ENCODE data around the gene HOXC11.

HOXC11 gene

GRCh38 chr12:53995378-53996239 is 22.7 kb downstream of the HOXC11 start:
- H3K9me3 ChIP-seq (ENCODE audit: insufficient read depth, low read length), result no peaks in the 10 kb centered on the region
- peak overlapping the region; percentile 18 for H3K9ac ChIP-seq (ENCODE audit: insufficient read length, low read depth)
- H3K27me3 ChIP-seq (ENCODE audit: insufficient read depth, insufficient read length), result peaks cover 100% of the 10 kb centered on the region
- no peaks in the 10 kb centered on the region for H3K36me3 ChIP-seq (ENCODE audit: insufficient read depth, insufficient read length, low read length)
- TF ChIP-seq SUZ12 (IDR thresholded peaks at IDR 0.05; ENCODE audit: extremely low read depth, insufficient read depth, insufficient read length), result no peak
- TF ChIP-seq YY1 (IDR thresholded peaks at IDR 0.05; ENCODE audit: insufficient read depth, insufficient read length), result no peak
- no peak for TF ChIP-seq ZNF274 (IDR thresholded peaks at IDR 0.05; ENCODE audit: low read depth, low read length)
- DNase-seq (ENCODE audit: low read depth, low spot score), result no peak
- H3K4me3 ChIP-seq (ENCODE audit: insufficient read length, low read depth), result peak overlapping the region; percentile 9
- peaks cover 26% of the 10 kb centered on the region for H3K4me1 ChIP-seq (ENCODE audit: insufficient read depth, insufficient read length)

- Histone ChIP-seq H3K27me3 (ENCODE audit: insufficient read depth, insufficient read length) (peaks cover 100% of the 10 kb centered on the region), H3K36me3 (ENCODE audit: insufficient read depth, insufficient read length, low read length) (no peaks in the 10 kb centered on the region), H3K9me3 (ENCODE audit: insufficient read depth, low read length) (no peaks in the 10 kb centered on the region), H3K4me3 (ENCODE audit: insufficient read length, low read depth) (no peak overlapping the region), H3K9ac (ENCODE audit: insufficient read length, low read depth) (peak overlapping the region; percentile 18), H3K4me1 (ENCODE audit: insufficient read depth, insufficient read length) (peaks cover 27% of the 10 kb centered on the region)
- TF ChIP-seq ZNF274 (IDR thresholded peaks at IDR 0.05; ENCODE audit: low read depth, low read length) (no peak), SUZ12 (IDR thresholded peaks at IDR 0.05; ENCODE audit: extremely low read depth, insufficient read depth, insufficient read length) (peak; percentile 87), YY1 (IDR thresholded peaks at IDR 0.05; ENCODE audit: insufficient read depth, insufficient read length) (no peak)
- DNase-seq (ENCODE audit: low read depth, low spot score), result no peak
Measured at GRCh38 chr12:53996240-53997203, 23.6 kb downstream of the HOXC11 start.

- H3K9ac ChIP-seq (ENCODE audit: insufficient read length, low read depth), result no peak overlapping the region
- H3K27me3 ChIP-seq (ENCODE audit: insufficient read depth, insufficient read length), result peaks cover 100% of the 10 kb centered on the region
Measured at GRCh38 chr12:53997204-53998109, 24.5 kb downstream of the HOXC11 start.

GRCh38 chr12:53998110-53998899 is 25.4 kb downstream of the HOXC11 start:
- no peak for DNase-seq (ENCODE audit: low read depth, low spot score)
- Histone ChIP-seq H3K9ac (ENCODE audit: insufficient read length, low read depth) (no peak overlapping the region), H3K36me3 (ENCODE audit: insufficient read depth, insufficient read length, low read length) (no peaks in the 10 kb centered on the region), H3K9me3 (ENCODE audit: insufficient read depth, low read length) (no peaks in the 10 kb centered on the region), H3K4me3 (ENCODE audit: insufficient read length, low read depth) (no peak overlapping the region), H3K27me3 (ENCODE audit: insufficient read depth, insufficient read length) (peaks cover 100% of the 10 kb centered on the region), H3K4me1 (ENCODE audit: insufficient read depth, insufficient read length) (peaks cover 27% of the 10 kb centered on the region)
- TF ChIP-seq YY1 (IDR thresholded peaks at IDR 0.05; ENCODE audit: insufficient read depth, insufficient read length), result no peak
- TF ChIP-seq SUZ12 (IDR thresholded peaks at IDR 0.05; ENCODE audit: extremely low read depth, insufficient read depth, insufficient read length), result no peak
- no peak for TF ChIP-seq ZNF274 (IDR thresholded peaks at IDR 0.05; ENCODE audit: low read depth, low read length)

More at GRCh38 chr12:53997204-53998109, 24.5 kb downstream of the HOXC11 start:
- Histone ChIP-seq H3K4me1 (ENCODE audit: insufficient read depth, insufficient read length) (peaks cover 27% of the 10 kb centered on the region), H3K36me3 (ENCODE audit: insufficient read depth, insufficient read length, low read length) (no peaks in the 10 kb centered on the region), H3K9me3 (ENCODE audit: insufficient read depth, low read length) (no peaks in the 10 kb centered on the region), H3K4me3 (ENCODE audit: insufficient read length, low read depth) (no peak overlapping the region)
- peak; percentile 97 for TF ChIP-seq SUZ12 (IDR thresholded peaks at IDR 0.05; ENCODE audit: extremely low read depth, insufficient read depth, insufficient read length)
- no peak for TF ChIP-seq YY1 (IDR thresholded peaks at IDR 0.05; ENCODE audit: insufficient read depth, insufficient read length)
- no peak for DNase-seq (ENCODE audit: low read depth, low spot score)

- TF ChIP-seq ZNF274 (IDR thresholded peaks at IDR 0.05; ENCODE audit: low read depth, low read length) (no peak), SUZ12 (IDR thresholded peaks at IDR 0.05; ENCODE audit: extremely low read depth, insufficient read depth, insufficient read length) (no peak), YY1 (IDR thresholded peaks at IDR 0.05; ENCODE audit: insufficient read depth, insufficient read length) (no peak)
- no peak overlapping the region for H3K4me3 ChIP-seq (ENCODE audit: insufficient read length, low read depth)
- H3K9me3 ChIP-seq (ENCODE audit: insufficient read depth, low read length), result no peaks in the 10 kb centered on the region
- DNase-seq (ENCODE audit: low read depth, low spot score), result no peak
- H3K4me1 ChIP-seq (ENCODE audit: insufficient read depth, insufficient read length), result peaks cover 27% of the 10 kb centered on the region
- H3K9ac ChIP-seq (ENCODE audit: insufficient read length, low read depth), result no peak overlapping the region
- H3K36me3 ChIP-seq (ENCODE audit: insufficient read depth, insufficient read length, low read length), result no peaks in the 10 kb centered on the region
- peaks cover 100% of the 10 kb centered on the region for H3K27me3 ChIP-seq (ENCODE audit: insufficient read depth, insufficient read length)
Measured at GRCh38 chr12:53998900-53999236, 25.9 kb downstream of the HOXC11 start.

GRCh38 chr12:53999559-54000115 is 26.7 kb downstream of the HOXC11 start:
- H3K27me3 ChIP-seq (ENCODE audit: insufficient read depth, insufficient read length), result peaks cover 100% of the 10 kb centered on the region

More at GRCh38 chr12:53999559-54000115, 26.7 kb downstream of the HOXC11 start:
- TF ChIP-seq ZNF274 (IDR thresholded peaks at IDR 0.05; ENCODE audit: low read depth, low read length), result no peak
- no peak for TF ChIP-seq SUZ12 (IDR thresholded peaks at IDR 0.05; ENCODE audit: extremely low read depth, insufficient read depth, insufficient read length)
- no peak for TF ChIP-seq YY1 (IDR thresholded peaks at IDR 0.05; ENCODE audit: insufficient read depth, insufficient read length)
- H3K36me3 ChIP-seq (ENCODE audit: insufficient read depth, insufficient read length, low read length), result no peaks in the 10 kb centered on the region
- no peaks in the 10 kb centered on the region for H3K9me3 ChIP-seq (ENCODE audit: insufficient read depth, low read length)
- DNase-seq (ENCODE audit: low read depth, low spot score), result no peak
- H3K4me3 ChIP-seq (ENCODE audit: insufficient read length, low read depth), result peak overlapping the region; percentile 42
- H3K4me1 ChIP-seq (ENCODE audit: insufficient read depth, insufficient read length), result peaks cover 24% of the 10 kb centered on the region
- H3K9ac ChIP-seq (ENCODE audit: insufficient read length, low read depth), result no peak overlapping the region
